ENCODE measurements around the gene MYBPH. TPM values are rescaled to one million over a fixed set of nuclear protein-coding genes. Genes with fewer than 3 reads are reported as not detected.
A peak's percentile ranks its signal among the peaks of the same experiment; 100 is the strongest.

MYBPH gene
- polyA plus RNA-seq, 2 of the 4 experiments (the other 2 are of a cell fraction), result not detected

DNA sequence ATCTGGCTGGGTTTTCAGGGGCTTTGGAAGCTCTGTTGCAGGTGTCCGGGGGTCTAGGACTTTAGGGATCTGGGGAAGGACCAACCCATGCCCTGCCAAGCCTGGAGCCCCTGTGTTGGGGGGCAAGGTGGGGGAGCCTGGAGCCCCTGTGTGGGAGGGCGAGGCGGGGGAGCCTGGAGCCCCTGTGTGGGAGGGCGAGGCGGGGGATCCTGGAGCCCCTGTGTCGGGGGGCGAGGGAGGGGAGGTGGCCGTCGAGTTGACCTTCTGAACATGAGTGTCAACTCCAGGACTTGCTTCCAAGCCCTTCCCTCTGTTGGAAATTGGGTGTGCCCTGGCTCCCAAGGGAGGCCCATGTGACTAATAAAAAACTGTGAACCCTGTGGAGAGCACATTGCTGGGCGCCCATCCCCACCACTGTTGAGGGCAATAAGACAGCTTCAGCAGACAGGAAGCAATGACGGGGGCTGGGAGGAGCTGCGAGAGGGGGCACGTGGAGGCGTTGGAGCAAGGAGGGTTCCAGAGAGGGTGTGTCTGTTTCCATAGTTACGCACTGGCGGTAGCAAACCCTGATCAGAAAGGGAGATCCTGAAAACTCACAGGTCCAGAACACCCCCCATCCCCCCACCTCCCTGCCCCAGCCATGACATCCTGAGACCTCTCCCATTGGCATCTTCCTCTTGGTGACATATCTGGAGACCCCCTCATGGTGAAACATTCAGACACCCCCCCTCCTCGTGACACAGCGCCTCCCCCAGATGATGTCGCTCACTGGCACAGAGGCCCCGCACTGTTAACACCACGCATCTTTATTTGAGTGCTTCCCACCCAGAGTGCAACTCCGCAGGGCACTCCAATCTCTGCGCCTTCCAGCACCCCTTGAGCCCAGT, 8.4 kb downstream of the MYBPH start:
- no peak overlapping the region for H3K4me2 ChIP-seq
- ATAC-seq, result no peak
- no peaks in the 10 kb centered on the region for H3K4me1 ChIP-seq
- H3K27ac ChIP-seq, result no peak overlapping the region
- FAIRE-seq, result no peak
- ChIA-PET POLR2A (no interaction called here), CTCF (interaction anchor here (0.9 to 13.2 kb wide), 8 partner anchors 12 to 128 kb away, joined by 3 to 188 read pairs (median 4); no protein-coding TSS in a partner anchor)
- TF ChIP-seq KDM1A (IDR thresholded peaks at IDR 0.05; ENCODE audit: low read depth), result no peak
- TF ChIP-seq, protein P1, sequence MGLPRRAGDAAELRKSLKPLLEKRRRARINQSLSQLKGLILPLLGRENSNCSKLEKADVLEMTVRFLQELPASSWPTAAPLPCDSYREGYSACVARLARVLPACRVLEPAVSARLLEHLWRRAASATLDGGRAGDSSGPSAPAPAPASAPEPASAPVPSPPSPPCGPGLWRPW (IDR thresholded peaks at IDR 0.05), result no peak
- no peak for TF ChIP-seq CBX8 (IDR thresholded peaks at IDR 0.05)
- TF ChIP-seq, protein P2, sequence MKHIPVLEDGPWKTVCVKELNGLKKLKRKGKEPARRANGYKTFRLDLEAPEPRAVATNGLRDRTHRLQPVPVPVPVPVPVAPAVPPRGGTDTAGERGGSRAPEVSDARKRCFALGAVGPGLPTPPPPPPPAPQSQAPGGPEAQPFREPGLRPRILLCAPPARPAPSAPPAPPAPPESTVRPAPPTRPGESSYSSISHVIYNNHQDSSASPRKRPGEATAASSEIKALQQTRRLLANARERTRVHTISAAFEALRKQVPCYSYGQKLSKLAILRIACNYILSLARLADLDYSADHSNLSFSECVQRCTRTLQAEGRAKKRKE (CRISPR knock-in tag; IDR thresholded peaks at IDR 0.05; ENCODE audit: low read depth), result no peak
- no peak for TF ChIP-seq GATA3 (IDR thresholded peaks at IDR 0.05; ENCODE audit: borderline replicate concordance)
- no peak for TF ChIP-seq RARB (CRISPR knock-in tag; IDR thresholded peaks at IDR 0.05)
- DNase-seq (ENCODE audit: low read depth in 1 of 2, low spot score in 1 of 2), result no peak
- 82% methylated on average over 15 of the region's 23 CpGs for WGBS (ENCODE audit: missing lambda C conversion rate)
- H3K4me3 ChIP-seq, result no peak overlapping the region
- H3K9me3 ChIP-seq, result no peaks in the 10 kb centered on the region

DNA sequence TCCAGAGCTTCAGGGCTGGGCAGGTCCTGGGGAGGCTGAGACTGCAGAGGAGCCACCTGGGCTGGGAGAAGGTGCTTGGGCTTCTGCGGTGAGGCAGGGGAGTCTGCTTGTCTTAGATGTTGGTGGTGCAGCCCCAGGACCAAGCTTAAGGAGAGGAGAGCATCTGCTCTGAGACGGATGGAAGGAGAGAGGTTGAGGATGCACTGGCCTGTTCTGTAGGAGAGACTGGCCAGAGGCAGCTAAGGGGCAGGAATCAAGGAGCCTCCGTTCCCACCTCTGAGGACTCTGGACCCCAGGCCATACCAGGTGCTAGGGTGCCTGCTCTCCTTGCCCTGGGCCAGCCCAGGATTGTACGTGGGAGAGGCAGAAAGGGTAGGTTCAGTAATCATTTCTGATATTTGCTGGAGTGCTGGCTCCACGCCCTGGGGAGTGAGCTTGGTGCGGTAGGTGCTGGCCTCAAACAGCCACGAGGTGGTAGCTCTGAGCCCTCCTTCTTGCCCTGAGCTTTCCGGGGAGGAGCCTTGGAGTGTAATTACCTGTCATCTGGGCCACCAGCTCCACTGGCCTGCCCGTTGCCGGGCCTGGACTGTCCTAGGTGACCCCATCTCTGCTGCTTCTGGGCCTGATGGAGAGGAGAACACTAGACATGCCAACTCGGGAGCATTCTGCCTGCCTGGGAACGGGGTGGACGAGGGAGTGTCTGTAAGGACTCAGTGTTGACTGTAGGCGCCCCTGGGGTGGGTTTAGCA, 9.3 kb downstream of the MYBPH start:
- H3K9me3 ChIP-seq, result no peaks in the 10 kb centered on the region
- ChIA-PET POLR2A (no interaction called here), CTCF (interaction anchor here (0.7 to 3.1 kb wide), 8 partner anchors 18 to 127 kb away, joined by 3 to 30 read pairs (median 4); no protein-coding TSS in a partner anchor)
- no peak overlapping the region for H3K4me3 ChIP-seq
- ATAC-seq (peak; percentile 38 to 84; a peak in 4 of 6 replicates), DNase-seq (ENCODE audit: low read depth in 1 of 2, low spot score in 1 of 2) (peak in 1 of 2 experiments; percentile 15), FAIRE-seq (no peak)
- TF ChIP-seq SMC3 (IDR thresholded peaks at IDR 0.05) (0 out of 3 replicates have a peak, but pooled peaks have one; percentile 40), RAD21 (conservative IDR thresholded peaks at IDR 0.05 in 1 of 2, IDR thresholded peaks at IDR 0.05 in 1 of 2) (peak in 1 of 2 experiments; percentile 16; a peak in 1 of 5 replicates)
- TF ChIP-seq, protein P3, sequence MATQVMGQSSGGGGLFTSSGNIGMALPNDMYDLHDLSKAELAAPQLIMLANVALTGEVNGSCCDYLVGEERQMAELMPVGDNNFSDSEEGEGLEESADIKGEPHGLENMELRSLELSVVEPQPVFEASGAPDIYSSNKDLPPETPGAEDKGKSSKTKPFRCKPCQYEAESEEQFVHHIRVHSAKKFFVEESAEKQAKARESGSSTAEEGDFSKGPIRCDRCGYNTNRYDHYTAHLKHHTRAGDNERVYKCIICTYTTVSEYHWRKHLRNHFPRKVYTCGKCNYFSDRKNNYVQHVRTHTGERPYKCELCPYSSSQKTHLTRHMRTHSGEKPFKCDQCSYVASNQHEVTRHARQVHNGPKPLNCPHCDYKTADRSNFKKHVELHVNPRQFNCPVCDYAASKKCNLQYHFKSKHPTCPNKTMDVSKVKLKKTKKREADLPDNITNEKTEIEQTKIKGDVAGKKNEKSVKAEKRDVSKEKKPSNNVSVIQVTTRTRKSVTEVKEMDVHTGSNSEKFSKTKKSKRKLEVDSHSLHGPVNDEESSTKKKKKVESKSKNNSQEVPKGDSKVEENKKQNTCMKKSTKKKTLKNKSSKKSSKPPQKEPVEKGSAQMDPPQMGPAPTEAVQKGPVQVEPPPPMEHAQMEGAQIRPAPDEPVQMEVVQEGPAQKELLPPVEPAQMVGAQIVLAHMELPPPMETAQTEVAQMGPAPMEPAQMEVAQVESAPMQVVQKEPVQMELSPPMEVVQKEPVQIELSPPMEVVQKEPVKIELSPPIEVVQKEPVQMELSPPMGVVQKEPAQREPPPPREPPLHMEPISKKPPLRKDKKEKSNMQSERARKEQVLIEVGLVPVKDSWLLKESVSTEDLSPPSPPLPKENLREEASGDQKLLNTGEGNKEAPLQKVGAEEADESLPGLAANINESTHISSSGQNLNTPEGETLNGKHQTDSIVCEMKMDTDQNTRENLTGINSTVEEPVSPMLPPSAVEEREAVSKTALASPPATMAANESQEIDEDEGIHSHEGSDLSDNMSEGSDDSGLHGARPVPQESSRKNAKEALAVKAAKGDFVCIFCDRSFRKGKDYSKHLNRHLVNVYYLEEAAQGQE (IDR thresholded peaks at IDR 0.05), result no peak
- TF ChIP-seq, protein P4, sequence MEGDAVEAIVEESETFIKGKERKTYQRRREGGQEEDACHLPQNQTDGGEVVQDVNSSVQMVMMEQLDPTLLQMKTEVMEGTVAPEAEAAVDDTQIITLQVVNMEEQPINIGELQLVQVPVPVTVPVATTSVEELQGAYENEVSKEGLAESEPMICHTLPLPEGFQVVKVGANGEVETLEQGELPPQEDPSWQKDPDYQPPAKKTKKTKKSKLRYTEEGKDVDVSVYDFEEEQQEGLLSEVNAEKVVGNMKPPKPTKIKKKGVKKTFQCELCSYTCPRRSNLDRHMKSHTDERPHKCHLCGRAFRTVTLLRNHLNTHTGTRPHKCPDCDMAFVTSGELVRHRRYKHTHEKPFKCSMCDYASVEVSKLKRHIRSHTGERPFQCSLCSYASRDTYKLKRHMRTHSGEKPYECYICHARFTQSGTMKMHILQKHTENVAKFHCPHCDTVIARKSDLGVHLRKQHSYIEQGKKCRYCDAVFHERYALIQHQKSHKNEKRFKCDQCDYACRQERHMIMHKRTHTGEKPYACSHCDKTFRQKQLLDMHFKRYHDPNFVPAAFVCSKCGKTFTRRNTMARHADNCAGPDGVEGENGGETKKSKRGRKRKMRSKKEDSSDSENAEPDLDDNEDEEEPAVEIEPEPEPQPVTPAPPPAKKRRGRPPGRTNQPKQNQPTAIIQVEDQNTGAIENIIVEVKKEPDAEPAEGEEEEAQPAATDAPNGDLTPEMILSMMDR (IDR thresholded peaks at IDR 0.05), result peak; percentile 26; the same call in 1 of the 3 replicates
- WGBS (ENCODE audit: missing lambda C conversion rate), result 65% methylated on average over 13 of the region's 14 CpGs
- H3K4me2 ChIP-seq, result no peak overlapping the region
- H3K27ac ChIP-seq, result no peak overlapping the region
- H3K4me1 ChIP-seq, result no peaks in the 10 kb centered on the region

DNA sequence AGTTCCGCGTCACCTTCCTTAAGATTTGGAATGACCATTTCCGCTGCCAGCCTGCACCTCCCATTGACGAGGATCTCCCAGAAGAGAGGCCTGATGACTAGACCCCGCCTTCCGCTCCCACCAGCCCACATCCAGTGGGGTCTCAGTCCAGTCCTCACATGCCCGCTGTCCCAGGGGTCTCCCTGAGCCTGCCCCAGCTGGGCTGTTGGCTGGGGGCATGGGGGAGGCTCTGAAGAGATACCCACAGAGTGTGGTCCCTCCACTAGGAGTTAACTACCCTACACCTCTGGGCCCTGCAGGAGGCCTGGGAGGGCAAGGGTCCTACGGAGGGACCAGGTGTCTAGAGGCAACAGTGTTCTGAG, 9.8 kb downstream of the MYBPH start:
- ChIA-PET CTCF (interaction anchor here (0.7 to 6.6 kb wide), 7 partner anchors 12 to 127 kb away, joined by 3 to 30 read pairs (median 5); no protein-coding TSS in a partner anchor), POLR2A (no interaction called here)
- no peak for FAIRE-seq
- Histone ChIP-seq H3K9me3 (no peaks in the 10 kb centered on the region), H3K4me3 (no peak overlapping the region), H3K4me1 (no peaks in the 10 kb centered on the region), H3K27ac (no peak overlapping the region), H3K4me2 (no peak overlapping the region)
- DNase-seq (ENCODE audit: low read depth in 1 of 2, low spot score in 1 of 2), result no peak
- TF ChIP-seq NR3C1 (IDR thresholded peaks at IDR 0.05) (no peak), EHMT2 (IDR thresholded peaks at IDR 0.05; ENCODE audit: low read depth) (no peak), NFE2L2 (conservative IDR thresholded peaks at IDR 0.05; ENCODE audit: low read length) (no peak), MAZ (IDR thresholded peaks at IDR 0.05; ENCODE audit: borderline replicate concordance, low read depth, low read length) (no peak), FOXS1 (CRISPR knock-in tag; IDR thresholded peaks at IDR 0.05) (no peak), GATA3 (IDR thresholded peaks at IDR 0.05; ENCODE audit: borderline replicate concordance) (no peak), CHD4 (IDR thresholded peaks at IDR 0.05; ENCODE audit: borderline replicate concordance) (no peak)
- TF ChIP-seq, protein P4 (IDR thresholded peaks at IDR 0.05), result no peak
- TF ChIP-seq, protein P5, sequence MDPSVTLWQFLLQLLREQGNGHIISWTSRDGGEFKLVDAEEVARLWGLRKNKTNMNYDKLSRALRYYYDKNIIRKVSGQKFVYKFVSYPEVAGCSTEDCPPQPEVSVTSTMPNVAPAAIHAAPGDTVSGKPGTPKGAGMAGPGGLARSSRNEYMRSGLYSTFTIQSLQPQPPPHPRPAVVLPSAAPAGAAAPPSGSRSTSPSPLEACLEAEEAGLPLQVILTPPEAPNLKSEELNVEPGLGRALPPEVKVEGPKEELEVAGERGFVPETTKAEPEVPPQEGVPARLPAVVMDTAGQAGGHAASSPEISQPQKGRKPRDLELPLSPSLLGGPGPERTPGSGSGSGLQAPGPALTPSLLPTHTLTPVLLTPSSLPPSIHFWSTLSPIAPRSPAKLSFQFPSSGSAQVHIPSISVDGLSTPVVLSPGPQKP (IDR thresholded peaks at IDR 0.05; ENCODE audit: low read depth, low read length), result no peak
- 87% methylated on average over 7 of the region's 8 CpGs for WGBS (ENCODE audit: missing lambda C conversion rate)
- ATAC-seq, result no peak
